T-helper 22 cell (primary cell): ENCODE measurements around the gene TUBA3D.
A peak's percentile ranks its signal among the peaks of the same experiment; 100 is the strongest.
"Not testable (repeated sequence)": the region's sequence is repeated elsewhere in the genome, so short reads cannot be mapped to it uniquely, and the experiment has no call there.

Source experiments
- DNase-seq: peaks from one replicate; pipeline ENCODE4 v3.0.0-alpha.2; 2020; ENCODE audit warnings: low read depth

TUBA3D gene

DNA sequence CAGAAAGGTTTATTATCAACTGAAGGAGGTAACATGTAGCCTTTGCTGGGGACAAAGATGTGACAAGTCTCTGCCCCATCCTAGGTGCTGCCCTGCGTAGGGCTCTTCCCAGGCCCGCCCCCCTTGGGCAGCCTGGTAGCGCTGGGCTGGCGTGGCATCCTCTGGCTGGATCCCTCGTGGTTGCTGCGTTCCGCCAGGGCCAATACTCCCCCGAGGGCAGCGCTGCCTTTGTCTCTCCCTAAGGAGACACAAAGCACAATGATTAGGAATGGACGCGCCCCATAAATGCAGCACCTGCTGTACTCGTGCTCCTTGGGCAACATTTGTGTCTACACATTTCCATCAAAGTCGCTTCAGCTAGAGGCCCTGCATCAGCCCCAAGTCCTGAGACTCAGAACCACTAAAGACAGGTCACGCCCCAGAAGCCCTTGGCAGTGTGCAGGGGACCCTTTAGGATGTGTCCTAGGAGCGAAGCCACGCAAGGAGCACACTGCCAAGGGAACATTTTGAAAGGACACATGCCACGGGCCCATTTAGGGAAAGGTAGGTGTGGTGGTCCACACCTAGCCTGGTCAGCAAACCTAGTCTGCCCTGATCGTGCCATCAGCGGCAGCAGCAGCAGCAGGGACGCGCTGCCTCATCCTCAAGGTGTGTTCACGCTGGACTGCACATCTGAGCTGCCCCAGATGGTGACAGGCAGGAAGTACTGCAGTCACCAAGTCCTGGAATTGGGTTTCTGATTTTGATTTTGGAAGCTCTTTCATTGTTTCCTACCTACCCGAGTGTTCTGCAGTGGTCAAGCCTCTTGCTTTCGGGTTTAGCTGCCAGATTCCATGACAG lies 8.3 kb downstream of the TUBA3D start:
- DNase-seq, result not testable (repeated sequence)

DNA sequence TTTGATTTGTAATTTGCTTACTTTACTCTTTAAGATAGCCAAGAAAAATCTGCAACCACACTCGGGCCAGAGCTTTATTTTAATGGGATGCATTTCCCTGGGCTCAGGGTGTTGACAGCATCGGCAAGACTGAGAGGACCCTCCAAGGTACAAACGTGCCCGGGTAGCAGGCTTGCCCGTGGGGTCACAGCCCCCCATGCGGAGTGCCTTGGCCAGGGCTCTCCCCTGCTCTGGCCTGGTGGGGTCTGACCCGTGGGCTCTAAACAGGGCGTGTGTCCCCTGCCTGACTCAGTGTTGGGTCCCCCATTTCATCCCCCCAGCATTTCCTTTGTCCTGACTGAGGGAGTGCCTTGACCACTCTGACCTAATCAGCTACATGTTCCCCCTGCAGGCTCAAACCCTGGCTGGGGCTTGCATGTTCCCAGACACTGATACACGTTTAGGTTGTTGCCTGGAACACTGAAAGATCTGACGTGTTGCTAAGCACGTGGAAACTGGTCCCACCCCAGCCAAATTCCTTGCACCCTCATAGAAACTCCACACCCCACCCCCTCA lies 9.1 kb downstream of the TUBA3D start:
- DNase-seq, result not testable (repeated sequence)

DNA sequence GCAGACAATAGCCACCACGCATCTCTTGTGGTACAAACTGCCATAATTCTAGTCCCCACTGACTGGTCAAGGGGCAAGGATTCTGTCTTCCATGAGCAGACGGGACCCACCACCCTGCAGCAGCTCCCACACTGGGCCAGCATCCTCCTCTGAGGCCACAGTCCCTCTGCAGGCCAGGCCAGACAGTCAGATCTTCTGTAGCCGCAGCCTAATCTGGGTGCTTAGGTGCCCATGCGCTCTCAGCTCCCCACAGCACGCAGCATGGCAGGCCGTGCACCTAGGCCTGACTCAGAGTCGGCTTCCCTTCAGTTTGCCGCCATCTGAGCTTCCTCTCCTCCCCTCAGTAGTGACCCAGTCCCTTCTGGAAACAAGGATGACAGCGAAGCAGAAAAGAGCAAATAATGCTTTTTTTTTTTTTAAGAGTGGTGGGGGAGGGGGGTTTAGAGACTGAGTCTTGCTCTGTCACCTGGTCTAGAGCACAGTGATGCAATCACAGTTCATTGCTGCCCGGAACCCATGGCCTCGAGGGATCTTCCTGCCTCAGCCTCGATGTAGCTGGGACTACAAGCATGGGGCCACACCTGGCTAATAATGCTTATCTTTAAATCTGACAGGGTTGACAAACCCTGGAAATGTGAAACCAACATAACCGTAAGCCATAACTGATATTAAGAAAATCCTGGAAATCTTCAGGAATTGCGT lies 10.4 kb downstream of the TUBA3D start:
- DNase-seq, result not testable (repeated sequence)

DNA sequence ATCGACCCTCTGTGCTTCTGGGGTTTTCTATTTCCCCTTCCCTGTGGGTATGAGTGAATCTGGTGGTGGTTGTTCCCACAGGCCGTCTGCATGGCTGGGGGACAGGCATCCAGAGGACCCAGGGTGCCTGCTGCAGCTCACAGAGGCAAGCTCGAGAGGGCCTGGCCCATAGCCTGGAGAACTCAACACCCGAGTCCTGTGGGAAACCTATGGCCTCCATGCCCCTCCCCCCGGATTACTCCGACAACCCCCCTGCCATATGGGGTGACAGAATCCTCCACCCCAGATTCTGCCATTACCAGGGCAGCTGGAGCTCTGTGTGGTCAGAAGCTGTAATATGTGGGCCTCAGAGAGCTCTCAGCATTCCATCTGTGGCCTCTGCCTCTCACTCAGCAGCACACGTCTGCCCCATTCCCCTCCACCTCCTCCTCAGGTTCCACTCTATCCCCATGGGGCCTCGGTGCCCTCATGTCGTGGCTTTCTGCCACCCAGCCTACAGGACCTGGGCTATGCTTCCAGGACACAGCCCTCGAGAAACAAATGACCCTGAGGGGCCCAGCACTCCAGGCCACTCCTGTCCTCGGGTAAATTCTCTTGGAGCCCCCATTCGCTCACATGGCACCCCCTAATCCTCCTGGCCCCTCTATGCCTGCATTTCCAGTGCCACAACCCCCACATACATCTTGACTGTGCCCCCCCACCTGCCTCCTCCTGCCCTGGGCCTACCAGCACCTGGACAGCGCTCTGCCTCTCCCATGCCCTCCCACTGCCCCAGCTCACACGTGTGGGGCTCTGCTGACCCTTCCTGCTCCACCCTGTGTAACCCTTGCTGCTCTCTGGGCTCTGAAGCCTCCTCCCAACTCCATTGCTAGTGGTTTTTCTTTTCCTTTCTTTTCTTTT lies 12.6 kb downstream of the TUBA3D start:
- no peak for DNase-seq

DNA sequence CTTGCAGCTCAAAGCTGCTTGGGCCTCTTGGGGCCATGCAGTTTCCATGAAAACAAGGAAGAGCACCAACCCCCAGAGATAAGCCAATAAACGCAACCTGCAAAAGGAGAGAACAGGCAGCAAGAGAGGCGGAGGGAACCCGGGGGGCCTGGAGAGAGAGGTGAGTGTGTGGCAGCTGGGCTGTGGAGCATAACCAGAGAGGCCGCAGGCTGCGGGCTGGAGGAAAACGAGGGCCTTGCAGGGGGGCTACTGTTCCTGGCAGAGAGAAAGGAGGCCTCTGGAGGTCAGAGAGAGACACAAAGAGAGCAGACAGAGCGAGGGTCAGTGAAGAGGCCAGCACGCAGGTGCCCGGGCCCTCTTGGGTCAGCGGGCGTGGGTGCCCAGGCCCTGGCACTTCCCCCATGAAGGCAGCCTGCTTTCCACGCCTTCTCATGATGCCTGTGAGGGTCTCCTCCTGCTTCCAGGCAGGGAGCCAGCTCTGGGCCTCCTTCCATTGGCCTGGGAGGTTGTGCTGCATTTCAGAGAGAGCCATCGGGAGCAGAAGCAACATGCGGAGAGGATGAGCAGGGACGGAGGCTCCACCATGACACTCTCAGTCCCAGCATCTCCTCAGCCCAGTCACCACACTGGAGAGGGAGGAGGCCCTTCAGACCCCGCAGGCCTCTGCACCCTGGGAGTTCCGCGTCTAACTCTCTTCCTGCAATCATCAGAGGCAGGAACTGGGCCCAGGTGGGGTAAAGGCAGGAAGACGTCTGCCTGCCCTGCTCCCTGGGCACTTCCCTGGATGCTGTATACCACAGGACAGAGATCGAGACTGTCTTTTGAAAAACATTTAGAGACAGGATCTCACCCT lies 14.9 kb downstream of the TUBA3D start:
- not testable (repeated sequence) for DNase-seq

DNA sequence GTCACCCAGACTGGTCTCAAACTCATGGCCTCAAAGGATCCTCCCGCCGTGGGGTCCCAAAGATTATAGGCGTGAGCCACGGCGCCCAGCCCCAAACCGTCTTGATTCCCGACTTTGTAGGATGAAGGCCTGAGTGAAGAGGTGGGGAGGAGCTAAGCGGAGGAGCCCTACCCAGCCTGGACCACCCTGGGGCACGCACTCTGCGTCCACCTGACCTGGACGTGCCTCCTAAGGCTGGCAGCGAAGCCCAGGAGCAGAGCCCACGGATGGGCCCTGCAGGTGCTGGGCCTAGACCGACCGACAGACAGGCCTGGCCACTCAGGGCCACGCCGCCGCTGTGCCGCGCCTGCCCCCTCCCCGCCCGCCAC lies 15.5 kb downstream of the TUBA3D start:
- DNase-seq, result not testable (repeated sequence)

DNA sequence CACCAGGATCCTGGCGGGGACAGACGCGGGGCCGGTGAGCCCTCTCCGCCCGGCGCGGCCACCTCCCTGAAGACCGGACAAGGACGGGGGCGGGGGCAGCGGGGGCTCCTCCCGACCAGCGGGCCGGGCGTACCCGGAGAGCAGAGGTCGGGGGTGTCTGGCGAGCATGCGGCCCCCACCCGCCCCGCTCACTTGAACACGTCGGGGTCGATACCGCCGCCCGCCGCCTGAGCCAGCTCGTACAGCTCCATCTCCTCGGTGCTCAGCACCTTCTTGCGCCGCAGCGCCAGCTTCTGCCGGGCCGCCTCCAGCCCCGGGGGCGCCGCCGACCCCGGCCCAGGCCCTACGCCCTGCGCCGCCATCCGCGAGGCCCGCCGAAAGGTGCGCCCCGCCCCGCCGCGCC lies 16.1 kb downstream of the TUBA3D start, which contains the start of gene MZT2A:
MZT2A (minus strand) TSS at position 383 of the 403 bp plus-strand sequence; CDS start at position 362, 21 bp downstream.
- not testable (repeated sequence) for DNase-seq

DNA sequence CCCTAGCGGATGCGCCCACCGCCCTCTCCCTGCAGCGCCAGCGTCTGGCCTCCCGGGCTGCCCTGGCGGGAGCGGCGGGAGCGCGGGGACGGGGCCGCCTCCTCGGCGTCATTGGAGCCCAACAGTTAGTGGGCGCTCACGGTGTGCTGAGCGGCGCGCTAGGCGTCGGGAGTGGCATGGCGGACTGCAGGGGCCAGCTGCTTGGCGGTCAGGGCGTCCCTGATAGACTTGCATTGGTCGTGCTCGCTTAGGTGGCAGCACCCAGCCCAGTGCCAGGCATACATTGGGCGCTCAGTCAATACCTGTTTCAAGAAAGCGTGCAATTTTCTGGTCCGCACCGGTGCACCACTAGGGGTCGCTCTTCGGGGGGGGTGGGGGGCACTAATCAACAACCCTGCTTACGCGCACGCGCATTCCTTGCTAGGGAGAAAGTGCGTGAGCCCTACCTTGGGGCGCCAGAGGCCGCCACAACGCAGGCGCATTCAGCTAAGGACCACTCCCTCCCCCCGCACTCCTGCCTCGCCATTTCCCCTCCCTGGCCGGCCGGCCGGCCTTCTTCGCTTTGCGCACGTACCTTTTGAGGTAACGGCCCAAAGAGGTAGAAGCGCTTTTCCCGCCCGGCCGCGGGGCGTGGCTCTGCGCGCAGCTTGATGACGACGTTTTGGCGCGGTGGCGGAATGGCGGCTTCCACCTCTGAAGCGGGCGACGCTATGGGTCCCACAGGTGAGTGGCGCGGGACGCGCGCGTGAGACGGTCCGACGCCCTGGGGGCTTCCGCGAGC lies 16.7 kb downstream of the TUBA3D start:
- DNase-seq, result peak; percentile 85

DNA sequence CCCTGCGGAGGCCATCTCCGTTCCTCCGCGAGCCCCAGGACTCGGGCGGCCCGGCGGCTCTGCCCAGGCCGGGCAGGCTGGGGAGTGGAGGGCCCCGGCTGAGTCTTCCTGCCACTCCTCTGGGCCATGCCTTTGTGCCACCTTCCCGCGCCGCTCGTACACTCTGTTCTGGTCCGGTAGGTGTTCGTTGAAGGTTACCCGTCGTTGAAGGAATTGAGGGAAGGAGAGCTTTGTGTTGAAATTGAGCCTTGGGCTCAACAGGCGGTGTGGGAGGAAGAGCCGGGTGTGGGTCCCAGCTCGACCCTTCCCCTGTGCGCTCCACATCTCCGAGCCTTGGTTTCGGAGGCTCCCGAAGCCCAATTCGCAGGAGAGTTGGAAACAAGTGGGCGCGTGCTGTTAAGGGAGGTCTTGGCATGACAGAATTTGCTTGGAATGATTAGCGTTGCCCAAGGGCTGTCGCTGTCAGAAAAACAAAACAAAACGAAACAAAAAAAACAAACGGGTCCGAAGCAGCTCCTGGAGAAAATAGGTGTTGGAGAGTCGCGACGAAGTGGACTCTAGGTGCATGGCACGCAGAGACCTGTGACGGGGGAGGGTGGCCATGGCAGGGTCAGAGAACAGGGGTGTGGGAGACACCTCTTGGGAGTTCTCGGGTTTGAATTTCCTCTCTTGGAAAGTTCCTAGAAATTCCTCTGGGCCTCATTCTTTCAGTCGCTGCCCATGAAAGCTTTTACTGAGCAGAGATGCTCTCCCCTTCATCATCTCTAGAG lies 17.5 kb downstream of the TUBA3D start:
- DNase-seq, result no peak

DNA sequence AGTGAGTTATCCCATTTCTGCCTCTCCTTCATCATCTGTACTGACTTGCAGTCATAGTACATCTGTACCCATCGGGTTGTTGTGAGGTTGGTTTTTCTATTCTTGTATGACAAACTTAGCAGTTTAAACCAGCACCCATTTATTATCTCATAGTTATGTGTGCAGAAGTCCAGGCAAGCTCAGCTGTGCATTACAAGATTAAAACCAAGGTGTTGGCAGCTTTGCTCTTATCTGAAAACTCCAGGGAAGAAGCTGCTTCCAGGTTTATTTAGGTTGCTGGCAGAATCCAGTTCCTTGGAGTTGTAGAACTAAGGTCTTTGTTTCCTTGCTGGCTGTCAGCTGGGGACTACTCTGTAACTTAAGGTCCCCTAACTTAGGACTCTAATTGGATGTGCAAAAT lies 19.6 kb downstream of the TUBA3D start:
- not testable (repeated sequence) for DNase-seq

DNA sequence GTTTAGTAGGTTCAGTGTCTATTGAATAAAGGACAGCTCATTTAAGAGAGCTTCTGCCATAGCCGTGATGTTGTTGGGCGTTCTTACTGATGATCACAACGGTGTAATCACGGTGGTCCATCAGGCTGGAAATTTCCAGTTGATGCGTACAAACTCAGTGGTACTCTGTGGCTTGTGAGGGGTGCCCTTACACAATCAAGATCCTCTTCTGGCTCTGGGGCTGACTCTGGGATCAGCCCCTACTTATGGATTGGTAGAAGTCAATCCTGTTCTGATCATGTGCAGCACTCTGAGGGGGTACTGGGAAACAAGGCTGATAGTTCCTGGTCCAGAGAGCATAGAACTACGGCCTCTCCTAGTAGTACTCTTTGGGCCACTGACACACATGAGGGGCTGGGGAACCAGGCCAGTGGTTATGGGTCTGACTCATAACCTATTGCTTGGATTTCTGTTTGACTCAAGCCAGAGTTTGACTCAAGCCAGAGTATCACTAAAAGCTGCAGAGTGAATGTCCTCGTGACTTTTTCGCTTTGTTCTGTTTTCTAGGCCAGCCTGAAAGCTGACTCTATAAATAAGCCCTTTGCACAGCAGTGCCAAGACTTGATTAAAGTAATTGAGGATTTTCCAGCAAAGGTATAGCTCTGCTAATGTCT lies 22.5 kb downstream of the TUBA3D start:
- DNase-seq, result not testable (repeated sequence)

DNA sequence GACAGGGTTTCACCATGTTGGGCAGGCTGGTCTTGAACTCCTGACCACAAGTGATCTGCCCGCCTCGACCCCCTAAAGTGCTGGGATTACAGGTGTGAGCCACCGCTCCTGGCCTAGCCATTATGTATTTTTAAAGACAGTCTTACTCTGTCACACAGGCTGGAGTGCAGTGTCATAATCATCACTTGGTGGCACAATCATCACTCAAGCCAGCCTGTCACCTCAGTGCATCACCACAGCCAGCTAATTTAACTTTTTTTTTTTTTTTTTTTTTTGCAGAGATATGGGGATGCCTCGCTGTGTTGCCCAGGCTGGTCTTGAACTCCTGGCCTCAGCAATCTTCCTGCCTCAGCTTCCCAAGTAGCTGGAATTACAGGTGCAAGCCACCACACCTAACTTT lies 27.7 kb downstream of the TUBA3D start:
- DNase-seq, result not testable (repeated sequence)

DNA sequence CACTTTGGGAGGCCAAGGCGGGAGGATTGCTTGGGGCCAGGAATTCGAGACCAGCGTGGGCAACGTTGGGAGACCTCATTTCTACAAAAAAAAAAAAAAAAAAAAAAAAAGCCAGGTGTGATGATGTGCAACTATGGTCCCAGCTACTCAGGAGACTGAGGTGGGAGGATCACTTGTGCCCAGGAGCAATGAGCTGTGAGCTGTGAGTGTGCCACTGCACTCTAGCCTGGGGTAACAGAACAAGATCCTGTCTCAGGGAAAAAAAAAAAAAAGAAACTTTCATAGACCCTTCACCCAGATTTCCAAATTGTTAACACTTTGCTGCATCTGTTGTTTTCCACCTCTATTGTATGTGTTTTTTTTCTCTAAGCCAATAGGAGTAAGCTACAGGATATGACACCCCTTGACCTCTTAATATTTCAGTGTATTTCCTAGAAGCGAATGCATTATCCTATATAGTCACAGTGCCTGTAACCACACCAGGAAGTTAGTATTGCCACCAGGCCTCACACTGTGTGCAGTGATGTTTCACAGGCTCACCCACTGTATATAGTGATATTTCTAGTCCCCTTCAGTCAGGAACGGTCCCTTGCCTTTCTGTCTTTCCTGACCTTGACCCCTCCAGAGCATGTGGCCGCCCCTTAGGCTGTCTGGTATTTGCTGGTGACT lies 28.3 kb downstream of the TUBA3D start:
- not testable (repeated sequence) for DNase-seq

DNA sequence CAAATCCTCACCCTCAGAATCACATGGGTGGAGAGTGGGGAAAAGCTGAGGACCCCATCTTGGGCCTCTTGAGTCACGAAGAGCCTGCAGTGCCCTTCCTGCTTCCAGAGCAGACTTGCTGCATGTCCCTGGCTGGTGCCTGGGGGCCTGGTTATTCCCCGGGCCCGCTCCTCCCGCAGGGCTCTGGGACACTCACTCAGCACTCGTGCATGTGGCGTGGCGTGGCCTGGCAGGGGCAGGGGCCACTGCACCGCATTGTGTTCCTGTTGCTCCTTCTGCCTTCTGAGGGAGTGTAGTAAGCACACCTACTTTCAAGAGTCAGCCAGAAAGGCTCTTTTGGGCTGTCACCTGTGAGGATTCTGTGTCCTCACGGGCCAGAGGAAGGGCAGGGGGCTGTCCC lies 33.7 kb downstream of the TUBA3D start:
- DNase-seq, result no peak

DNA sequence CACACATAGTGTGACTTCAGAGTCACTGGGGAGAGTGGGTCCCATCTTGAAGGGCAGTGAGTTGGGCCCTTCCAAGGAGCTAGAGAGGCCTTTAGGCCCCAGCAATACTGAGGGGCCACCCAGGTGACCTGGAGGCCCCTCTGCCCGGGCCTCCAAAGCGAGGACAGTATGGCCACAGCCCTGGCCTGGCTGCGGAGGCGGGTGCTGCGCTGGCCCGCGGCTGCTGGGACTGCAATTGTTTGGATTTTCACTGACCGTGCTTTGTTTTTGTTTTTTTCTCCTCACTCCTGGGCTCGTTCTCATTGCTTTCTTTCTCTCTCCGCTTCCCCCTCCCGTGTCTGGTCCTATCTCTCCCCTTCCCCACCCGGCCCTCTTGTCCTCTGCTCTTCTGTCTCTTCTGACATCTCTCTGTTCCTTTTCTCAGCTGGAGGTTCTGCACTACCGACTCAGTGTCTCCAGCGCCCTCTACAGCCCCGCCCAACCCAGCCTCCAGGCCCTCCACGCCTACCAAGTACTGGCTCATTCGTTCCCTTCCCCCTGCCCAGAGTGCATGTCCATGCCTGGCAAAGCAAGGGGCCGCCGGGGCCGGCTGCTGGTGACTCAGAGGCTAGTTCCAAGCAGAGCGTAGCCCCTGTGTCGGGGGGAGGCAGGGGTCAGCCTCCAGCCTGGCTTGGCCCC lies 35.5 kb downstream of the TUBA3D start:
- not testable (repeated sequence) for DNase-seq

DNA sequence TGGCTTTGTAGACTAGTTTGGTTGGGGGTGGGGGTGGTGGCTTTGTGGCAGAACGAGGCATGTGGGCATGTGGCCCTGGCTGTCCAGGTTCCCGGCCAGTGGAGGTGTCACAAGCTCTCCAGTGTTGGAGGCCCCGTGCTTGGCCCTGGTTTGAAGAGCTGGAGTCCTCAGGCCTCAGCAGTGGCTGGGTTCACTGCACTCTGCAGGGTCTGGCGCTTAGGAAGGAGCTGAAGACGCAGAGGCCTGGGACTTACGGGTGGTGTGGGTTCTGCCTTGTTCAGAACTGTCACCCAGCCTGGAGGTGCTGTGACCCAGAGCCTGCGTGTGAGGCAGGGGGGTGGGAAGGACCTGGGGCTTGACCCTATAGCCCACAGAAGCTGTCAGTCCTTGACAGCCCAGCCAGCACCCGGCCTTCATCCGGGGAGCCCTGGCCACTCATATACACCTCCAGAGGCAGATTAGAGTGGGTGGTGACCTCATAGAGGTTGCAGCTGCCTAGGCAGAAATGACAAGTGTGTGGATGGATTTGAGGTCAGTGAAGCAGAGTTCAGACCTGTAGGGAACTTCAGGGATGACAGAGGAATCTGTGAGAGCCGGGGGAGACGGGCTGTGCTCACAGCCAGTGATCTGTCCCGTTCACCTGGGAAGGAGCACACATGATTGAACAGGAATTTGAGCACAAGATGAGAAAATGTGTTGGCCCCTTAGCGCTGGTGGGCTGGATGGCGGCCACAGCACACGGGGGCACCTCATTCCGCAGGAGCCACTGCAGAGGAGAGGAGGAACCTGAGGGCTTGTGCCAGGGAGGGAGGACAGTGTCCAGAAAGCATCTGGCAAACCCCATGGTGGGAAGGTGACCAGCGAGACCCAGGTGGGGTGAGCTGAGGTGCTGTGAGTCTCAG lies 36.3 kb downstream of the TUBA3D start:
- DNase-seq, result not testable (repeated sequence)
